Measurements from ENCODE around the gene GSC. TPM values are rescaled to one million over a fixed set of nuclear protein-coding genes. Genes with fewer than 3 reads are reported as not detected.
"Not testable (repeated sequence)": the region's sequence is repeated elsewhere in the genome, so short reads cannot be mapped to it uniquely, and the experiment has no call there.

The GSC gene
- total RNA-seq, 2 donors from 2014 or later, result 37.0 to 94.4 TPM

- Histone ChIP-seq H3K9ac (ENCODE audit: extremely low read depth, low read length, poor library complexity, severe bottlenecking) (no peak overlapping the region), H3K36me3 (ENCODE audit: control insufficient read depth, insufficient read depth, low read length) (no peaks in the 10 kb centered on the region), H3K27me3 (ENCODE audit: control insufficient read depth, insufficient read depth, low read length, poor library complexity, severe bottlenecking) (no peaks in the 10 kb centered on the region), H3K27ac (ENCODE audit: low read depth, low read length) (no peak overlapping the region), H3K4me3 (ENCODE audit: low read length) (no peak overlapping the region), H3K4me1 (ENCODE audit: control insufficient read depth, insufficient read depth, low read length) (no peaks in the 10 kb centered on the region), H3K9me3 (ENCODE audit: control insufficient read depth, low read length) (no peaks in the 10 kb centered on the region)
- Mint-ChIP-seq H3K4me1 (peaks cover 10% of the 10 kb centered on the region), H3K27ac (no peak overlapping the region), H3K4me3 (no peak overlapping the region), H3K9me3 (no peaks in the 10 kb centered on the region), H3K27me3 (ENCODE audit: insufficient read depth) (peaks cover 5% of the 10 kb centered on the region), H3K36me3 (ENCODE audit: low read depth) (peaks cover 2% of the 10 kb centered on the region)
- TF ChIP-seq CTCF (conservative IDR thresholded peaks at IDR 0.05), result no peak
- DNase-seq, result no peak
- WGBS, 2 experiments (ENCODE audit: insufficient coverage in 1 of 2, insufficient read length in 1 of 2), result 80 to 100% methylated on average over 1 to 2 of the region's 2 CpGs
Observed at GRCh38 chr14:94750371-94750770, 19.5 kb downstream of the GSC start.

GRCh38 chr14:94748667-94749347 lies 21.1 kb downstream of the GSC start:
- Mint-ChIP-seq H3K27ac (peak overlapping the region; percentile 39), H3K4me1 (peaks cover 11% of the 10 kb centered on the region), H3K9me3 (no peaks in the 10 kb centered on the region), H3K36me3 (ENCODE audit: low read depth) (peaks cover 2% of the 10 kb centered on the region), H3K4me3 (no peak overlapping the region), H3K27me3 (ENCODE audit: insufficient read depth) (peaks cover 5% of the 10 kb centered on the region)
- Histone ChIP-seq H3K36me3 (ENCODE audit: control insufficient read depth, insufficient read depth, low read length) (no peaks in the 10 kb centered on the region), H3K27me3 (ENCODE audit: control insufficient read depth, insufficient read depth, low read length, poor library complexity, severe bottlenecking) (no peaks in the 10 kb centered on the region), H3K9me3 (ENCODE audit: control insufficient read depth, low read length) (no peaks in the 10 kb centered on the region), H3K27ac (ENCODE audit: low read depth, low read length) (no peak overlapping the region), H3K4me1 (ENCODE audit: control insufficient read depth, insufficient read depth, low read length) (no peaks in the 10 kb centered on the region), H3K9ac (ENCODE audit: extremely low read depth, low read length, poor library complexity, severe bottlenecking) (no peak overlapping the region), H3K4me3 (ENCODE audit: low read length) (no peak overlapping the region)
- 32 to 49% methylated on average over 8 to 11 of the region's 11 CpGs for WGBS, 2 experiments (ENCODE audit: insufficient coverage in 1 of 2, insufficient read length in 1 of 2)
- TF ChIP-seq CTCF (conservative IDR thresholded peaks at IDR 0.05), result peak; percentile 92
- DNase-seq, result peak; percentile 88

GRCh38 chr14:94747739-94748138 lies 22.2 kb downstream of the GSC start:
- Histone ChIP-seq H3K36me3 (ENCODE audit: control insufficient read depth, insufficient read depth, low read length) (no peaks in the 10 kb centered on the region), H3K4me3 (ENCODE audit: low read length) (no peak overlapping the region), H3K4me1 (ENCODE audit: control insufficient read depth, insufficient read depth, low read length) (no peaks in the 10 kb centered on the region), H3K9ac (ENCODE audit: extremely low read depth, low read length, poor library complexity, severe bottlenecking) (no peak overlapping the region), H3K9me3 (ENCODE audit: control insufficient read depth, low read length) (no peaks in the 10 kb centered on the region), H3K27me3 (ENCODE audit: control insufficient read depth, insufficient read depth, low read length, poor library complexity, severe bottlenecking) (no peaks in the 10 kb centered on the region), H3K27ac (ENCODE audit: low read depth, low read length) (no peak overlapping the region)
- H3K36me3 Mint-ChIP-seq (ENCODE audit: low read depth), result peaks cover 2% of the 10 kb centered on the region
- no peak overlapping the region for H3K27ac Mint-ChIP-seq
- WGBS, 2 experiments (ENCODE audit: insufficient coverage in 1 of 2, insufficient read length in 1 of 2), result 95 to 100% methylated on average over 2 to 3 of the region's 3 CpGs
- no peak for DNase-seq
- H3K27me3 Mint-ChIP-seq (ENCODE audit: insufficient read depth), result peaks cover 5% of the 10 kb centered on the region
- TF ChIP-seq CTCF (conservative IDR thresholded peaks at IDR 0.05), result no peak
- H3K4me1 Mint-ChIP-seq, result peaks cover 17% of the 10 kb centered on the region
- no peak overlapping the region for H3K4me3 Mint-ChIP-seq
- H3K9me3 Mint-ChIP-seq, result no peaks in the 10 kb centered on the region

GRCh38 chr14:94747153-94747552 lies 22.8 kb downstream of the GSC start:
- not testable (repeated sequence) for H3K36me3 Mint-ChIP-seq (ENCODE audit: low read depth); H3K27me3 ChIP-seq (ENCODE audit: control insufficient read depth, insufficient read depth, low read length, poor library complexity, severe bottlenecking); H3K27ac ChIP-seq (ENCODE audit: low read depth, low read length); H3K9ac ChIP-seq (ENCODE audit: extremely low read depth, low read length, poor library complexity, severe bottlenecking); H3K36me3 ChIP-seq (ENCODE audit: control insufficient read depth, insufficient read depth, low read length); DNase-seq; H3K4me1 ChIP-seq (ENCODE audit: control insufficient read depth, insufficient read depth, low read length); H3K27ac Mint-ChIP-seq; H3K27me3 Mint-ChIP-seq (ENCODE audit: insufficient read depth); H3K9me3 Mint-ChIP-seq; H3K4me3 ChIP-seq (ENCODE audit: low read length); H3K4me3 Mint-ChIP-seq; H3K9me3 ChIP-seq (ENCODE audit: control insufficient read depth, low read length)
- 90 to 96% methylated on average over 4 to 6 of the region's 7 CpGs for WGBS, 2 experiments (ENCODE audit: insufficient coverage in 1 of 2, insufficient read length in 1 of 2)
- H3K4me1 Mint-ChIP-seq, result peaks cover 18% of the 10 kb centered on the region

Measured in endodermal cell (in vitro differentiated cells).